HG03354 (cell line): ENCODE measurements around the gene SMCHD1.
"Not testable (repeated sequence)": the region's sequence is repeated elsewhere in the genome, so short reads cannot be mapped to it uniquely, and the experiment has no call there.

Source experiments
- ATAC-seq: cut with Tn5 transposase; IDR thresholded peaks from one replicate; pipeline ENCODE4 v1.9.1; 2021; ENCODE audit warnings: mild to moderate bottlenecking; ENCODE audit not compliant: unreplicated experiment, poor library complexity, severe bottlenecking

SMCHD1 gene

GRCh38 chr18:2656237-2656980 lies 883 bp downstream of the SMCHD1 start:
- peak; percentile 13 for ATAC-seq

GRCh38 chr18:2656981-2657512 lies 1.5 kb downstream of the SMCHD1 start:
- ATAC-seq = no peak

DNA sequence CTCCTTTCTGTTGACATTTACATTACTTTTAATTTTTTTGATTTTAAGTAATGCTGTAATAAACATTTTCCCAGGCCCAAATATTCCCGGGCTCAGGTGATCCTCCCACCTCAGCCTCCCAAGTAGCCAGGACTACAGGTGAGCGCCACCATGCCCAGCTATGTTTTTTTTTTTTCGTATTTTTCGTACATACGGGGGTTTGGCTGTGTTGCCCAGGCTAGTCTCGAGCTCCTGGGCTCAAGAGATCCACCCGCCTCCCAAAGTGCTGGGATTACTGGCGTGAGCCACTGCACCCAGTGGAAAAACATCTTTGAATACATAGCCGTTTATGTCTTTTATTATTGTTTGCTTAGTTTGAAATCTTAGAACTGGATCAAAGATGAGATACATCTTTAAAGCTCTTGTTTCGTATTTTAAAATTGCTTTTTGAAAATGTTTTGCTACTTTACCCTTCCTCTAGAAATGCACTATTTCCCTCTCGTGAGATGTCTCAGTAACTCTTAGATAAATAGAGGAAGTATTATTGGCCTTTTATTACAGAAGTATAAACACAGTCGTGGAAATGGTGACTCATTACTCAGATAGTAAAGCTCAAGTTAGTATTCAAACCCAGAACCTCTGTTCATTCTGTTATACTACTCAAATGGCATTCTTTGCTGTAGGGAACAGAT lies 2.4 kb downstream of the SMCHD1 start:
- no peak for ATAC-seq

- not testable (repeated sequence) for ATAC-seq
Measured at GRCh38 chr18:2660849-2661248, 5.3 kb downstream of the SMCHD1 start.

- not testable (repeated sequence) for ATAC-seq
Measured at GRCh38 chr18:2662288-2662687, 6.8 kb downstream of the SMCHD1 start.

- no peak for ATAC-seq
Measured at GRCh38 chr18:2662990-2663389, 7.5 kb downstream of the SMCHD1 start.

DNA sequence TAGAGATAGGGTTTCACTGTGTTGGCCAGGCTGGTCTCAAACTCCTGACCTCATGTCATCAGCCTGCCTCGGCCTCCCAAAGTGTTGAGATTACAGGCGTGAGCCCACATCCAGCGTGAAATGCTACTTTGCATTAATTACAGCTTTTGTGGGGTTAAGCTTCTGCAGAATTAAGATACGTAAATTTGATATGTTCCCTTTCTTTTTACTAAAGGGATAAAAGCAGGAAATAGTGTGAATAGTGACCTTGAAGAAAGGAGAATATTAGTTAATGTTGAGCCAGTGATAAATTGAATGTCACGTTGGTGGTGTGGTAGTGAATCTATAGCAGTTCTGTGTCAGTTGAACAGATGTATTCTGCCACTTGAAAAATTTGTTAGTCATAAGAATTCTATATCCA lies 16.9 kb downstream of the SMCHD1 start:
- ATAC-seq = no peak

DNA sequence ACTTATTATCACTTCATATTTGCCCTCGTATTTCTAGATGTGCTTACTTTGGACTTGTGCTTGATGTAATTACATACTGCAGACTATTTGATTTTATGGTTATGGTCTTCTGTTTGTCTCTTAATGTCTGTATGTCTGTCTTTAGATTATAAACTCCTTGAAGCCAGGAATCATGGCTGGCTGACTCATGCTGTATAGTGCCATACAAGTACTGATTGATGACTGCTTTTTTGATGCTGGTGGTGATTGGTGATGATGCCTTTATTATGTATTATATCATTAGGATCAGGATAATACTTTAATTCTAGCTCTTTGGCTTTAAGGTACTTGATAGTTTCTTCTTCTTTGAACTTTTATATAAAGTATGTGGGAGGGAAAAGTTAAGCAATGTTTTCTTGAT lies 17.3 kb downstream of the SMCHD1 start:
- no peak for ATAC-seq

GRCh38 chr18:2678933-2679332 lies 23.4 kb downstream of the SMCHD1 start:
- ATAC-seq = not testable (repeated sequence)

GRCh38 chr18:2680216-2680792 lies 24.8 kb downstream of the SMCHD1 start:
- no peak for ATAC-seq

GRCh38 chr18:2681993-2682603 lies 26.6 kb downstream of the SMCHD1 start:
- no peak for ATAC-seq

GRCh38 chr18:2683055-2683454 lies 27.5 kb downstream of the SMCHD1 start:
- ATAC-seq = no peak

- no peak for ATAC-seq
Measured at GRCh38 chr18:2686349-2686968, 30.9 kb downstream of the SMCHD1 start.

GRCh38 chr18:2687390-2688001 lies 32.0 kb downstream of the SMCHD1 start:
- peak; percentile 71 for ATAC-seq

GRCh38 chr18:2692508-2692907 lies 37.0 kb downstream of the SMCHD1 start:
- no peak for ATAC-seq

DNA sequence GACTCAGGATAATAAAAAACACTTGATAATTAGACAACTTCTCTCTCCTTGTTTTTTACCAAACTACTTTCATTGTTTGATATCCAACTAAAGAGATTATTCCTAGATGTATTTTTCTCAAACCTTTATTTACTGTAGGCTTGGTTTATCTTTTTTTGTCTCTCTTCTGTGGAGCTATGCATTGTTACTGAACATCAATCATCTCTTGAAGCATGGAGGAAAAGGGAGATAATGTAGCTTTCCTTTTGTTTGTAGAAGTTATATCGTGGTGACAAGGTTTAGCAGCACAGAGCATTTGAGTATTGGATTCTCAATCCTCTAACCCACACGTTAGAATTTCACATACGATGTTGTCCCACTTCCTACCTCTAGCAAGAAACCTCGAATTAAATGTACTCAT lies 41.7 kb downstream of the SMCHD1 start:
- no peak for ATAC-seq

DNA sequence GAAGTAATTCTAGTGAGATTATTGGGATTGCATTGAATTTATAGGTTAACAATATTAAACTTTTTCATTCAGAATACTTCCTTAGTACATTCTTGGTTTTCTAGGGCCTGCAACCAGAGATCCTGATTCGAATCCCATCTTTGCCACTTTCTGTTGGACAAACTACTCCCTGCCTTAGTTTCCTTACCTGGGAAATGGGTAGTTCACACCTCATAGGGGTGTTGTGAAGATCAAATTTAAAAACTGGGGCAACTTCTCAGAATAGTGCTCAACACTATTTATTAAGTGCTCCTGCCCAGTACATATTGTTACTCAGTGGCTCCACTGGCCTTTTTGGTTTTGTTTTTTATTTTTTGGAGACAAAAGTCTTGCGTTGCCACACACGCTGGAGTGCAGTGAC lies 43.5 kb downstream of the SMCHD1 start:
- ATAC-seq = no peak

GRCh38 chr18:2704541-2704940 lies 49.0 kb downstream of the SMCHD1 start:
- no peak for ATAC-seq

DNA sequence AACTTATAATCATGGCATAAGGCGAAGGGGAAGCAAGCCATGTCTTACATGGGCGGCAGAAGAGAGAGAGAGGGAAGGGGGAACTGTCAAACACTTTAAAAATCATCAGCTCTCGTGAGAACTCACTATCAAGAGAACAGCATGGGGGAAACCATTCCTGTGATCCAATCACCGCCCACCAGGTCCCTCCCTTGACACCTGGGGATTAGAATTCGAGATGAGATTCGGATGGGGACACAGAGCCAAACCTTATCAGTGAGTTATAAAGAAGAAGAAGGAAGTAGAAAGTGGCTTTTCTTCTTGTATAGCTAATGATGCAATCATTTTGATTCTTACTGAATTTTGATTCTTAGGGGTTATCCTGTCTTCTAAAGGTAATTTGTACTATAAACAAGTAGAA lies 51.4 kb downstream of the SMCHD1 start:
- ATAC-seq = no peak
